ENCODE measurements around the gene KIF11.

DNA sequence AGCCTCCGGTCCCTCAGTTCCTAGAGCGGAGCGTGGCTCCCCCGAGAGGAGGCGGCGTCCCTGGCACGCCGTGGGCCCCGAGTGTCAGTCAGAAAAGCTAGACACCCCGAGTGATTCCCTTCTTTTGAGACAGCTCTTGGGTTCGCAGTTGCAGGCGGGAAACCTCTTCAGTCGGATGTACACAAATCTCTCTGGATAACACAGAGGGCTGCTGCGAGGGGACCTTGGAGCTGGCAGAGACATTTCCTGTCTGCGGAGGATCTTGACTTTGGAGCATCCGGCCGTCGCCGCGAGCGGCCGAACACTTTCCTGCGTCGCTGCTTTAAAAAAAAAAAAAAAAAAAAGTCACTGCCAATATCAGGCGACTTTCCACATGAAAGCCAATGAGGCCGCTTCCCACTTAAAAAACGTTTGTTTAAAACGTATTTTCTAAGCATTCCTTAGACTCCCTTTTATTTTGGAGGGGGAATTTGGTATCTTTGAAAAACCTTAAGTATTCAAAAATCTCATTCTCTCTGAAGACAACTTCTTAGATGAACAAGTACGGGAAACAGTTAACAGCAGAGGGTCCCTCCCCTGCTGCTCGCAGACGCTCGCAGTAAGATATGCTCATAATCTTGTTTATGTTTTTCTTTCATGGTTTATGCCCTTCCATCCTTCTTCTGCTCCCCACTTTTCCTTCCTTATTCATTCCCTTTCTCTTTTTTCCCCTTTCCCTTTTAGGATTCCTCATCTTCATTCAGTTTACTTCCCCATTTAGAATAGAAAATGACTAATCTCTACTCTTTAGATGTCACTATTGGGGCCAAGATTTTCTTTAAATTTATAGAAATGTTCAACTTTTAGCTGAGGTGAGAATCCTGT, 106.8 kb downstream of the KIF11 start:
- TF ChIP-seq, protein P1, sequence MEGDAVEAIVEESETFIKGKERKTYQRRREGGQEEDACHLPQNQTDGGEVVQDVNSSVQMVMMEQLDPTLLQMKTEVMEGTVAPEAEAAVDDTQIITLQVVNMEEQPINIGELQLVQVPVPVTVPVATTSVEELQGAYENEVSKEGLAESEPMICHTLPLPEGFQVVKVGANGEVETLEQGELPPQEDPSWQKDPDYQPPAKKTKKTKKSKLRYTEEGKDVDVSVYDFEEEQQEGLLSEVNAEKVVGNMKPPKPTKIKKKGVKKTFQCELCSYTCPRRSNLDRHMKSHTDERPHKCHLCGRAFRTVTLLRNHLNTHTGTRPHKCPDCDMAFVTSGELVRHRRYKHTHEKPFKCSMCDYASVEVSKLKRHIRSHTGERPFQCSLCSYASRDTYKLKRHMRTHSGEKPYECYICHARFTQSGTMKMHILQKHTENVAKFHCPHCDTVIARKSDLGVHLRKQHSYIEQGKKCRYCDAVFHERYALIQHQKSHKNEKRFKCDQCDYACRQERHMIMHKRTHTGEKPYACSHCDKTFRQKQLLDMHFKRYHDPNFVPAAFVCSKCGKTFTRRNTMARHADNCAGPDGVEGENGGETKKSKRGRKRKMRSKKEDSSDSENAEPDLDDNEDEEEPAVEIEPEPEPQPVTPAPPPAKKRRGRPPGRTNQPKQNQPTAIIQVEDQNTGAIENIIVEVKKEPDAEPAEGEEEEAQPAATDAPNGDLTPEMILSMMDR (IDR thresholded peaks at IDR 0.05): no peak
- TF ChIP-seq POLR2A (IDR thresholded peaks at IDR 0.05): no peak
